ENCODE measurements around the gene PAX4.

Gene PAX4

GRCh38 chr7:127629268-127629854, 11.4 kb upstream of the PAX4 start:
- in situ Hi-C loops (cut with HindIII; ENCODE audit: low sequenced_read_pairs), result no loop called here

- in situ Hi-C loops (cut with HindIII; ENCODE audit: low sequenced_read_pairs), result no loop called here
Observed at GRCh38 chr7:127628445-127628844, 10.5 kb upstream of the PAX4 start.

GRCh38 chr7:127625331-127625730, 7.4 kb upstream of the PAX4 start:
- in situ Hi-C loops (cut with HindIII; ENCODE audit: low sequenced_read_pairs), result no loop called here

- in situ Hi-C loops (cut with HindIII; ENCODE audit: low sequenced_read_pairs), result no loop called here
Observed at GRCh38 chr7:127620406-127621233, 2.7 kb upstream of the PAX4 start.

- in situ Hi-C loops (cut with HindIII; ENCODE audit: low sequenced_read_pairs), result no loop called here
Observed at GRCh38 chr7:127619681-127620405, 1.9 kb upstream of the PAX4 start.

- in situ Hi-C loops (cut with HindIII; ENCODE audit: low sequenced_read_pairs), result no loop called here
Observed at GRCh38 chr7:127618775-127619174, 833 bp upstream of the PAX4 start.

GRCh38 chr7:127616724-127617123, 1.2 kb downstream of the PAX4 start:
- in situ Hi-C loops (cut with HindIII; ENCODE audit: low sequenced_read_pairs), result no loop called here

GRCh38 chr7:127612263-127612662, 5.7 kb downstream of the PAX4 start:
- in situ Hi-C loops (cut with HindIII; ENCODE audit: low sequenced_read_pairs), result no loop called here

GRCh38 chr7:127609297-127609696, 8.6 kb downstream of the PAX4 start:
- in situ Hi-C loops (cut with HindIII; ENCODE audit: low sequenced_read_pairs), result no loop called here

- in situ Hi-C loops (cut with HindIII; ENCODE audit: low sequenced_read_pairs), result no loop called here
Observed at GRCh38 chr7:127608446-127608845, 9.5 kb downstream of the PAX4 start.

GRCh38 chr7:127600885-127601284, 17.1 kb downstream of the PAX4 start:
- in situ Hi-C loops (cut with HindIII; ENCODE audit: low sequenced_read_pairs), result no loop called here

GRCh38 chr7:127598318-127598717, 19.6 kb downstream of the PAX4 start:
- in situ Hi-C loops (cut with HindIII; ENCODE audit: low sequenced_read_pairs), result no loop called here

GRCh38 chr7:127595737-127596136, 22.2 kb downstream of the PAX4 start:
- in situ Hi-C loops (cut with HindIII; ENCODE audit: low sequenced_read_pairs), result no loop called here

GRCh38 chr7:127594490-127594889, 23.5 kb downstream of the PAX4 start:
- in situ Hi-C loops (cut with HindIII; ENCODE audit: low sequenced_read_pairs), result no loop called here

GRCh38 chr7:127592550-127592949, 25.4 kb downstream of the PAX4 start:
- in situ Hi-C loops (cut with HindIII; ENCODE audit: low sequenced_read_pairs), result no loop called here

- in situ Hi-C loops (cut with HindIII; ENCODE audit: low sequenced_read_pairs), result no loop called here
Observed at GRCh38 chr7:127591591-127591990, 26.4 kb downstream of the PAX4 start.

- in situ Hi-C loops (cut with HindIII; ENCODE audit: low sequenced_read_pairs), result no loop called here
Observed at GRCh38 chr7:127591189-127591588, 26.8 kb downstream of the PAX4 start.

GRCh38 chr7:127589896-127590295, 28.0 kb downstream of the PAX4 start:
- in situ Hi-C loops (cut with HindIII; ENCODE audit: low sequenced_read_pairs), result no loop called here

GRCh38 chr7:127588697-127589482, 29.1 kb downstream of the PAX4 start:
- in situ Hi-C loops (cut with HindIII; ENCODE audit: low sequenced_read_pairs), result no loop called here

- in situ Hi-C loops (cut with HindIII; ENCODE audit: low sequenced_read_pairs), result no loop called here
Observed at GRCh38 chr7:127588019-127588696, 29.8 kb downstream of the PAX4 start, which contains the start of gene ARF5. Gene ARF5, plus strand, starts transcription at chr7:127588411. Its CDS starts 88 bp downstream, at chr7:127588499.
